ENCODE results near the gene PTGES2. TPM values are rescaled to one million over a fixed set of nuclear protein-coding genes. Genes with fewer than 3 reads are reported as not detected.

Gene PTGES2
- total and polyA plus RNA-seq, 2 experiments from 2014 or later, result 141 to 240 TPM

DNA sequence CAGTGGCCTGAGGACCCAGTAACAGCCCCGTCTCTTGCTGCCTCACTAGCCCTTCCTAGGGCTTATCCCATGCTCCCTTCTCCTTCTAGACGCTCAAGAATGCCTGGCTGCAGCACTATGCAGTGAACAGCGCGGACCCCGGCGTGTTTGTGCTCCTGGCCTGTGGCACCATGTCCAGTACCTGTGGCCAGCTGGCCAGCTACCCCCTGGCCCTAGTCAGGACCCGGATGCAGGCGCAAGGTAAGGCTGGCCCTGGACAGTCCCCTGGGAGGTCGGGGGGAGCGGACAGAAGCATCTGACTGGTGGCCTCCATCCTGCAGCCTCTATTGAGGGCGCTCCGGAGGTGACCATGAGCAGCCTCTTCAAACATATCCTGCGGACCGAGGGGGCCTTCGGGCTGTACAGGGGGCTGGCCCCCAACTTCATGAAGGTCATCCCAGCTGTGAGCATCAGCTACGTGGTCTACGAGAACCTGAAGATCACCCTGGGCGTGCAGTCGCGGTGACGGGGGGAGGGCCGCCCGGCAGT, 20.5 kb downstream of the PTGES2 start:
- H3K4me1 ChIP-seq (ENCODE audit: low read depth), result peaks cover 19% of the 10 kb centered on the region
- H3K27ac ChIP-seq, result no peak overlapping the region
- no peaks in the 10 kb centered on the region for H3K27me3 ChIP-seq
- no peaks in the 10 kb centered on the region for H3K9me3 ChIP-seq (ENCODE audit: low read depth)
- H3K4me3 ChIP-seq, result no peak overlapping the region
- DNase-seq (ENCODE audit: low read depth in 1 of 2, low spot score in 1 of 2), result no peak
- peaks cover 38% of the 10 kb centered on the region for H3K36me3 ChIP-seq
- TF ChIP-seq, protein P1, sequence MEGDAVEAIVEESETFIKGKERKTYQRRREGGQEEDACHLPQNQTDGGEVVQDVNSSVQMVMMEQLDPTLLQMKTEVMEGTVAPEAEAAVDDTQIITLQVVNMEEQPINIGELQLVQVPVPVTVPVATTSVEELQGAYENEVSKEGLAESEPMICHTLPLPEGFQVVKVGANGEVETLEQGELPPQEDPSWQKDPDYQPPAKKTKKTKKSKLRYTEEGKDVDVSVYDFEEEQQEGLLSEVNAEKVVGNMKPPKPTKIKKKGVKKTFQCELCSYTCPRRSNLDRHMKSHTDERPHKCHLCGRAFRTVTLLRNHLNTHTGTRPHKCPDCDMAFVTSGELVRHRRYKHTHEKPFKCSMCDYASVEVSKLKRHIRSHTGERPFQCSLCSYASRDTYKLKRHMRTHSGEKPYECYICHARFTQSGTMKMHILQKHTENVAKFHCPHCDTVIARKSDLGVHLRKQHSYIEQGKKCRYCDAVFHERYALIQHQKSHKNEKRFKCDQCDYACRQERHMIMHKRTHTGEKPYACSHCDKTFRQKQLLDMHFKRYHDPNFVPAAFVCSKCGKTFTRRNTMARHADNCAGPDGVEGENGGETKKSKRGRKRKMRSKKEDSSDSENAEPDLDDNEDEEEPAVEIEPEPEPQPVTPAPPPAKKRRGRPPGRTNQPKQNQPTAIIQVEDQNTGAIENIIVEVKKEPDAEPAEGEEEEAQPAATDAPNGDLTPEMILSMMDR (IDR thresholded peaks at IDR 0.05; ENCODE audit: low read depth, low read length), result no peak

DNA sequence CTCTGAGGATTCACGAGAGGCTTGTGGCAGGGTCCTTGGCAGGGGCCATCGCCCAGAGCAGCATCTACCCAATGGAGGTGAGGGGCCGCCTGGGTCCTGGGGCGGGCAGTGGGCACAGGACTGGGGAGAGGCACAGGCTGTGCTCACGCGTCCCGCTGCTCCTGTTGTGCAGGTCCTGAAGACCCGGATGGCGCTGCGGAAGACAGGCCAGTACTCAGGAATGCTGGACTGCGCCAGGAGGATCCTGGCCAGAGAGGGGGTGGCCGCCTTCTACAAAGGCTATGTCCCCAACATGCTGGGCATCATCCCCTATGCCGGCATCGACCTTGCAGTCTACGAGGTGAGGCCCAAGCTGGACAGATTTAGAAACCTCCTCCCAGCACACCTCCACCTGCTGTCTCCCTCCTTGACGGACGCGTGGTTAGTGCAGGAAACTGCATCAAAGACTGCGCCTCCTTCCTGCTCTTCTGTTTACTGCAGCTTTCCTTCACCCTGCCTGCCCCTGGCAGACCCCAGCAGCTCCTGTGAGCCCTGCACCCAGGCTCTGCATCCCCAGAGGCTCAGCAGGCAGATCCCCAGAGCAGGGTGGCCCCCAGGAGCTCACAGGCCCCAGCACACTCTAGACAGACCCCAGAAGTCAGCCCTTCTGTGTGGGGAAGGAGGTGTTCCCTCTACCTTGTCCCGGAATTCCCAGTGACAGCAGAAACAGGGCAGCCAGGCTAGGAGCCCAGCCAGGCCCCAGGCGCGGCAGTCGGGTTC, 21.2 kb downstream of the PTGES2 start:
- no peak for DNase-seq (ENCODE audit: low read depth in 1 of 2, low spot score in 1 of 2)
- H3K4me1 ChIP-seq (ENCODE audit: low read depth), result peaks cover 19% of the 10 kb centered on the region
- TF ChIP-seq, protein P1 (IDR thresholded peaks at IDR 0.05; ENCODE audit: low read depth, low read length), result no peak
- peaks cover 39% of the 10 kb centered on the region for H3K36me3 ChIP-seq
- no peak overlapping the region for H3K27ac ChIP-seq
- no peaks in the 10 kb centered on the region for H3K9me3 ChIP-seq (ENCODE audit: low read depth)
- H3K4me3 ChIP-seq, result no peak overlapping the region
- H3K27me3 ChIP-seq, result no peaks in the 10 kb centered on the region

DNA sequence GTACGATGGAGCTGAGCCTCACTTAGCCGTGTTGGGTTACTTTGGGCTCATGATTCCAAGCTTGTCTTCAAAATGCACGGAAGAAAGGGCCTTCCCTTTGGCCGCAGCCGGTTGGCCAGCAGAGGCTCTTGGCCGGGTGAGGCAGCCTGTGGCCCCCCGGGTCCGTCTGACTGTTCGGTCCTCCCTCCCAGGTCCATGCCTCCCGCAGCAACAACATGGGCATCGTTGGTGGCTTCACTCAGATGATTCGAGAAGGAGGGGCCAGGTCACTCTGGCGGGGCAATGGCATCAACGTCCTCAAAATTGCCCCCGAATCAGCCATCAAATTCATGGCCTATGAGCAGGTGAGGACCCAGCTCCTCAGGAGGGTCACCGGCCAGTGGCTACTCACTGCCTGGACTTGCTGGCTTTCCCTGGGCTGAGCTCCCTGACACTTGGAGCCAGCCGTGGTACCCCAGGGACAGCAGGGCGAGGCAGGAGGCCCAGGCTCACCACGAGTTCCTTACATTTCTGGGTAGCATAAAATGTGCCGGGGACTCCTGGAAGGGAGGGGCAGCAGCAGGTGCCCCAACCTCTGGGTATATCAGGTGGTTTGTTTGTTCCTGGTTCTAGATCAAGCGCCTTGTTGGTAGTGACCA, 21.9 kb downstream of the PTGES2 start:
- no peak overlapping the region for H3K4me3 ChIP-seq
- no peak for DNase-seq (ENCODE audit: low read depth in 1 of 2, low spot score in 1 of 2)
- no peaks in the 10 kb centered on the region for H3K27me3 ChIP-seq
- no peak overlapping the region for H3K27ac ChIP-seq
- TF ChIP-seq, protein P1 (IDR thresholded peaks at IDR 0.05; ENCODE audit: low read depth, low read length), result no peak
- H3K4me1 ChIP-seq (ENCODE audit: low read depth), result peaks cover 15% of the 10 kb centered on the region
- no peaks in the 10 kb centered on the region for H3K9me3 ChIP-seq (ENCODE audit: low read depth)
- peaks cover 43% of the 10 kb centered on the region for H3K36me3 ChIP-seq

DNA sequence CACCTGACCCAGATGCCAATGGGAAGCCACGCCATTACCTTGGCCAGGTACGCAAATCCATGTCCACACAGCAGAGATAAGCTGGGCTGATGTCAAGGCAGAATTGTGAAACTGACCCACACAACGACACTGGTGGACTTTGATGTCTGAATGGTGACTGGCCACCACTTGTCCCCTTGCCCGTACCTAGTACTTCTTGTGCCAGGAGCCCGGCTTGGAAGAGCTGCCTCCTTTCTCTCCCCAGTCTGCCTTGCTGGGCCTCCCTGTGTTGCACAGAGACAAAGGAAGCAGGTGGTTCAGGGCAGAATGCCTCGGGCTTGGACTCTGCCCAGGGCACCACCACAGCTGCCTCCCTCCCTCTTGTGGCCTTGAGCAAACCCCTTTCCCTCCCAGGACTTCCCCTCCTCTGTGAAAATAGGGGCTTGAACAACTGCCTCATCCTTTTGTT, 23.3 kb downstream of the PTGES2 start:
- Histone ChIP-seq H3K27me3 (no peaks in the 10 kb centered on the region), H3K36me3 (peaks cover 43% of the 10 kb centered on the region), H3K9me3 (ENCODE audit: low read depth) (no peaks in the 10 kb centered on the region), H3K4me3 (no peak overlapping the region), H3K27ac (no peak overlapping the region), H3K4me1 (ENCODE audit: low read depth) (peaks cover 11% of the 10 kb centered on the region)
- TF ChIP-seq, protein P1 (IDR thresholded peaks at IDR 0.05; ENCODE audit: low read depth, low read length), result no peak
- DNase-seq (ENCODE audit: low read depth in 1 of 2, low spot score in 1 of 2), result no peak

DNA sequence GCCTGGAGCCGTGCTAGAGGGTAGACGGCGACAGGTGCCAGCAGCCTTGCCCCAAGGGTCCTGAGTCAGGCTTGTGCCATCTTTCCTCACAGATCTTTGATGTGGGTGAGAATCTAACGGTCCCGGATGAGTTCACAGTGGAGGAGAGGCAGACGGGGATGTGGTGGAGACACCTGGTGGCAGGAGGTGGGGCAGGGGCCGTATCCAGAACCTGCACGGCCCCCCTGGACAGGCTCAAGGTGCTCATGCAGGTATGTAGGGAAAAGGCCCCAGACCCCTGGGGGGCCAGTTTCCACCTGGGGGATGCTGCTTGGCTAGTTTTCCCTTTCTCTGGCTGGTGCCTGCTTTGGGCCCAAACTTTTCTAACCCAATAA, 24.0 kb downstream of the PTGES2 start:
- DNase-seq (ENCODE audit: low read depth in 1 of 2, low spot score in 1 of 2), result no peak
- Histone ChIP-seq H3K27ac (no peak overlapping the region), H3K27me3 (no peaks in the 10 kb centered on the region), H3K9me3 (ENCODE audit: low read depth) (no peaks in the 10 kb centered on the region), H3K4me3 (no peak overlapping the region), H3K4me1 (ENCODE audit: low read depth) (peaks cover 8% of the 10 kb centered on the region), H3K36me3 (peaks cover 43% of the 10 kb centered on the region)
- TF ChIP-seq, protein P1 (IDR thresholded peaks at IDR 0.05; ENCODE audit: low read depth, low read length), result peak; percentile 14
